GM12874 (cell line): ENCODE results near the gene DSCAM.

Experiments used
- TF ChIP-seq, protein P1 (sequence below): IDR thresholded peaks from 2 replicates; pipeline ENCODE4 v1.5.1; 2011; ENCODE audit warnings: low read depth, mild to moderate bottlenecking, control low read depth, low read length, moderate library complexity; ENCODE audit not compliant: insufficient read depth

DSCAM gene

DNA sequence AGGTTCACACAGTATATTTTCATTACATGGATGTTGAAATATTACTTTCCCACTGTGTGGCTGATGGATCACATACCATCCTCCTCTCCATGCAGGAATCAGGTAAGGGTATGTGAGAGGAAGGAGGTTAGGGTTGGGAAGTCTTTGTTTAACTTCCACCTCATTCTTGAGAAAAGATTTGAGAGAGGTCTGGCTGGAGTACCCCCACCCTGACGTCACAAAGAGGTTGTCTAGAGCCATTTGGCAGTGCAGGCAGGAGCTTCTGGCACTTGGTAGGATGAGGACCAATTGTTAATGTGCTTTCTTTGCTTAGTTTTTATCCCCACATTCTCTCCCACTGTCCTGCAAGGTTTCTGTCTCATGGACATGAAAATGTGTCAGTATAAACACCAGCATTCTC is 356.6 kb downstream of the DSCAM start:
- TF ChIP-seq, protein P1, sequence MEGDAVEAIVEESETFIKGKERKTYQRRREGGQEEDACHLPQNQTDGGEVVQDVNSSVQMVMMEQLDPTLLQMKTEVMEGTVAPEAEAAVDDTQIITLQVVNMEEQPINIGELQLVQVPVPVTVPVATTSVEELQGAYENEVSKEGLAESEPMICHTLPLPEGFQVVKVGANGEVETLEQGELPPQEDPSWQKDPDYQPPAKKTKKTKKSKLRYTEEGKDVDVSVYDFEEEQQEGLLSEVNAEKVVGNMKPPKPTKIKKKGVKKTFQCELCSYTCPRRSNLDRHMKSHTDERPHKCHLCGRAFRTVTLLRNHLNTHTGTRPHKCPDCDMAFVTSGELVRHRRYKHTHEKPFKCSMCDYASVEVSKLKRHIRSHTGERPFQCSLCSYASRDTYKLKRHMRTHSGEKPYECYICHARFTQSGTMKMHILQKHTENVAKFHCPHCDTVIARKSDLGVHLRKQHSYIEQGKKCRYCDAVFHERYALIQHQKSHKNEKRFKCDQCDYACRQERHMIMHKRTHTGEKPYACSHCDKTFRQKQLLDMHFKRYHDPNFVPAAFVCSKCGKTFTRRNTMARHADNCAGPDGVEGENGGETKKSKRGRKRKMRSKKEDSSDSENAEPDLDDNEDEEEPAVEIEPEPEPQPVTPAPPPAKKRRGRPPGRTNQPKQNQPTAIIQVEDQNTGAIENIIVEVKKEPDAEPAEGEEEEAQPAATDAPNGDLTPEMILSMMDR: no peak

DNA sequence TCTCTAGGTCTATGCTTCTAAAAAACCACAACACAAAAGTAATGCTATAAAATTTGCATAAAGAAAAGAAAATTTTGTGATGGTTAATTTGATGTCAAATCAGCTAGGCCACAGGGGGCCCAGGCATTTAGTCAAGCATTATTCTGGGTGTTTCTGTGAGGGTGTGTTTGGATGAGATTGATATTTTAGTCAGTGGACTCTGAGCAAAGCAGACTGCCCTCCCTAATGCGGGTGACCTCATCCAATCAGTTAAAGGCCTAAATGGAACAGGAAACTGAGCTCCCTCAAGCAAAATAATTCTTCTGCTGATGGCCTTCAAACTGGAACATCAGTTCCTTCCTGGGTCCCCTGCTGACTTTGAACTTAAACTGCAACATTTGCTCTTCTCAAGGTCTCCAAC is 358.0 kb downstream of the DSCAM start:
- TF ChIP-seq, protein P1: no peak

GRCh38 chr21:40481764-40482163 is 365.2 kb downstream of the DSCAM start:
- TF ChIP-seq, protein P1: no peak

DNA sequence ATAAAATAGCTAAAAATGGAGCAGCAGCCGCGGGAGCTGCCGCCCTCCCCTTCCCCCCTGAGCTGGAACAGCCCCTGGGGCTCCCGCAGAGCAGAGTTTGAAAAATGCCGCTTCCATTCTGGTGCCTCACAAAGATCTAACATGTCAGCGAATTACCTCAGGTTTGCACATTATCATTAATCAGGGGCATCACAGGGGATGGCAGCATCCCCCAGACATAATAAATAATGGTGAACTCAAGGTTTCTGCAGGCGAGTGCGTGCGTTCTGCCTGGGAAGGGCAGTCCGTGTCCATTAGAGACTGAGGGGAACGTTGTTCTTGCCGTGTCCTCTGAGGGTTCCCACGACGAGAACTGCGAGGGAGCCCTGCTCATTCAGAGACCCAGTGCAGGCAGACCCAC is 372.4 kb downstream of the DSCAM start:
- TF ChIP-seq, protein P1: no peak

DNA sequence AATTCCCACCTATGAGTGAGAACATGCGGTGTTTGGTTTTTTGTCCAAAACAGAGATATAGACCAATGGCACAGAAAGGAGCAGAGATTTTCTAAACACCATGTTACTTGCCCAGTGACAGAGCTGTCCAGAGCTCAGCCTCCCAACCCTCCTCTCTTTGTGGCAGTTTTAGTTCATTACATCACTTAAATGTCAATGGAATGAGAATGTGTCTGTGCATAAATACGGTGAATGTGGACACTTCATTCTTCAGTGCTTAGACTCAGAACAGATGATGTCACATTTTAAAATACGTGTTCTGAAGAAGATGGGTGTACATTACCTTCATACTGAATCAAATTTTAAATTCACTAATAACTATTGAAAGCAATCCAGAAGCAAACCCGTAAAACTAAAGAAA is 374.9 kb downstream of the DSCAM start:
- TF ChIP-seq, protein P1: no peak

GRCh38 chr21:40471103-40471502 is 375.9 kb downstream of the DSCAM start:
- TF ChIP-seq, protein P1: no peak

- TF ChIP-seq, protein P1: no peak
Measured at GRCh38 chr21:40466893-40467483, 380.0 kb downstream of the DSCAM start.
